Ishikawa (cell line): ENCODE results near the gene SLC6A11.

Source experiments
- CEBPB ChIP-seq: IDR thresholded peaks from 2 replicates; pipeline ENCODE4 v1.6.1; 2012
- CREB1 ChIP-seq: IDR thresholded peaks from 2 replicates; pipeline ENCODE4 v1.6.1; 2012; ENCODE audit warnings: low read depth
- EGR1 ChIP-seq: IDR thresholded peaks from 2 replicates; pipeline ENCODE4 v1.6.1; 2012
- EP300 ChIP-seq: IDR thresholded peaks from 2 replicates; pipeline ENCODE4 v1.6.1; 2012; ENCODE audit warnings: borderline replicate concordance
- NFIC ChIP-seq: IDR thresholded peaks from 2 replicates; pipeline ENCODE4 v1.6.1; 2012
- RAD21 ChIP-seq: IDR thresholded peaks from 2 replicates; pipeline ENCODE4 v1.6.1; 2012; ENCODE audit warnings: low read depth
- TAF1 ChIP-seq: IDR thresholded peaks from 2 replicates; pipeline ENCODE4 v1.6.1; 2012; ENCODE audit warnings: low read depth, mild to moderate bottlenecking
- TCF12 ChIP-seq: IDR thresholded peaks from 2 replicates; pipeline ENCODE4 v1.6.1; 2012; ENCODE audit warnings: low read depth
- TEAD4 ChIP-seq: IDR thresholded peaks from 2 replicates; pipeline ENCODE4 v1.6.1; 2012
- YY1 ChIP-seq: IDR thresholded peaks from 2 replicates; pipeline ENCODE4 v1.6.1; 2012; ENCODE audit warnings: low read depth
- ZBTB7A ChIP-seq: IDR thresholded peaks from 2 replicates; pipeline ENCODE4 v1.6.1; 2012; ENCODE audit warnings: low read depth
- TF ChIP-seq, protein P1 (sequence below): IDR thresholded peaks from 2 replicates; pipeline ENCODE4 v1.6.1; 2012
- TF ChIP-seq, protein P2 (sequence below): IDR thresholded peaks from 2 replicates; pipeline ENCODE4 v1.6.1; 2012; ENCODE audit warnings: low read depth, mild to moderate bottlenecking
- TF ChIP-seq, protein P3 (sequence below): IDR thresholded peaks from 2 replicates; pipeline ENCODE4 v1.6.1; 2012

DNA sequence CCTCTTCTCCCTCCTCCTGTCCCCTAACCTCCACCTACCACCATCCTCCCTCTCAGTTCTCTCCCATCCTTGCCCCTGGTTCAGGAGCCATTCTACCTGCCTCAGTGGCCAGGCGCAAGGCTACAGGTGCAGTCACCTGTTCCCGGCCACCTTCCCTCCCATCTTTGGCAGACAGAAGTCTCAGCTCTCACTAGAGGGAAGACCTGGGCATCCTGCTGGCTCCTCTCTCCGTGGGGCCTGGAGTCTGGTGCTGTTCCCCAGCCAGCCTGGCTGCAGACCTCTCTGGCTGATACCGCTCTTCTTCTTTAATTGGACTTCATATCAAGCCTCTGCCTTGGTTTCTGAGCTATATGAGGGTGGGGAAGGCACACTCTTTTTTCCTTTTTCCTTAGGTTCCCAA, 123.5 kb downstream of the SLC6A11 start:
- TF ChIP-seq, protein P1, sequence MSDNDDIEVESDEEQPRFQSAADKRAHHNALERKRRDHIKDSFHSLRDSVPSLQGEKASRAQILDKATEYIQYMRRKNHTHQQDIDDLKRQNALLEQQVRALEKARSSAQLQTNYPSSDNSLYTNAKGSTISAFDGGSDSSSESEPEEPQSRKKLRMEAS, result no peak
- TF ChIP-seq, protein P2, sequence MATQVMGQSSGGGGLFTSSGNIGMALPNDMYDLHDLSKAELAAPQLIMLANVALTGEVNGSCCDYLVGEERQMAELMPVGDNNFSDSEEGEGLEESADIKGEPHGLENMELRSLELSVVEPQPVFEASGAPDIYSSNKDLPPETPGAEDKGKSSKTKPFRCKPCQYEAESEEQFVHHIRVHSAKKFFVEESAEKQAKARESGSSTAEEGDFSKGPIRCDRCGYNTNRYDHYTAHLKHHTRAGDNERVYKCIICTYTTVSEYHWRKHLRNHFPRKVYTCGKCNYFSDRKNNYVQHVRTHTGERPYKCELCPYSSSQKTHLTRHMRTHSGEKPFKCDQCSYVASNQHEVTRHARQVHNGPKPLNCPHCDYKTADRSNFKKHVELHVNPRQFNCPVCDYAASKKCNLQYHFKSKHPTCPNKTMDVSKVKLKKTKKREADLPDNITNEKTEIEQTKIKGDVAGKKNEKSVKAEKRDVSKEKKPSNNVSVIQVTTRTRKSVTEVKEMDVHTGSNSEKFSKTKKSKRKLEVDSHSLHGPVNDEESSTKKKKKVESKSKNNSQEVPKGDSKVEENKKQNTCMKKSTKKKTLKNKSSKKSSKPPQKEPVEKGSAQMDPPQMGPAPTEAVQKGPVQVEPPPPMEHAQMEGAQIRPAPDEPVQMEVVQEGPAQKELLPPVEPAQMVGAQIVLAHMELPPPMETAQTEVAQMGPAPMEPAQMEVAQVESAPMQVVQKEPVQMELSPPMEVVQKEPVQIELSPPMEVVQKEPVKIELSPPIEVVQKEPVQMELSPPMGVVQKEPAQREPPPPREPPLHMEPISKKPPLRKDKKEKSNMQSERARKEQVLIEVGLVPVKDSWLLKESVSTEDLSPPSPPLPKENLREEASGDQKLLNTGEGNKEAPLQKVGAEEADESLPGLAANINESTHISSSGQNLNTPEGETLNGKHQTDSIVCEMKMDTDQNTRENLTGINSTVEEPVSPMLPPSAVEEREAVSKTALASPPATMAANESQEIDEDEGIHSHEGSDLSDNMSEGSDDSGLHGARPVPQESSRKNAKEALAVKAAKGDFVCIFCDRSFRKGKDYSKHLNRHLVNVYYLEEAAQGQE, result no peak
- TF ChIP-seq YY1 (no peak), ZBTB7A (no peak), CREB1 (no peak), CEBPB (no peak), RAD21 (no peak), EGR1 (no peak), TEAD4 (no peak), EP300 (no peak), TCF12 (no peak), TAF1 (no peak), NFIC (no peak)
- TF ChIP-seq, protein P3, sequence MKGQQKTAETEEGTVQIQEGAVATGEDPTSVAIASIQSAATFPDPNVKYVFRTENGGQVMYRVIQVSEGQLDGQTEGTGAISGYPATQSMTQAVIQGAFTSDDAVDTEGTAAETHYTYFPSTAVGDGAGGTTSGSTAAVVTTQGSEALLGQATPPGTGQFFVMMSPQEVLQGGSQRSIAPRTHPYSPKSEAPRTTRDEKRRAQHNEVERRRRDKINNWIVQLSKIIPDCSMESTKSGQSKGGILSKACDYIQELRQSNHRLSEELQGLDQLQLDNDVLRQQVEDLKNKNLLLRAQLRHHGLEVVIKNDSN, result no peak
